ENCODE measurements around the gene CSNK2A2. TPM values are rescaled to one million over a fixed set of nuclear protein-coding genes. Genes with fewer than 3 reads are reported as not detected.

Gene CSNK2A2
- total RNA-seq, 1 donor from 2014 or later, result 87.6 TPM

DNA sequence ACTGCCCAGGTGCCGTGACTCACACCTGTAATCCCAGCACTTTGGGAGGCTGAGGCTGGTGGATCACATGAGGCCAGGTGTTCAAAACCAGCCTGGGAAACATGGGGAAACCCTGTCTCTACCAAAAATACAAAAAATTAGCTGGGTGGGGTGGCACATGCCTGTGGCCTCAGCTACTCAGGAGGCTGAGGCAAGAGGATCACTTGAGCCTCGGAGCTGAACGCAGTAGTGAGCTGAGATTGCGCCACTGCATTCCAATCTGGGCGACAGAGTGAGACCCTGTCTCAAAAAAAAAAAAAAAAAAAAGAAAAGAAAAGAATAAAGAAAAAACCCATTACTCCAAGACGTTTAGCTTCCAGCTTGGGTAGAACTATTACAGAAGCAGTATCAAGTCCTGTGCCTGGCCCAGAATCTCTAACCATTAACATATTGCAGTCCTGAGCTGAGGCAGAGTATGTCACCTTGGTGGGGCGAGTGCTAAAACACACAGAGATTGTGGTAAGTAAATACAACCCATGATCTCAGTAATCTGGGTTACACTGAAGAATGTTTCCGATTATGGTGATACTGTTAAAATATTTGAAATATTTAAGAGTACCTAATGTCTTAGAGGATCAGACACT, 45.5 kb downstream of the CSNK2A2 start:
- DNase-seq, result no peak
- Mint-ChIP-seq H3K27me3 (ENCODE audit: unreplicated experiment) (no peaks in the 10 kb centered on the region), H3K9me3 (ENCODE audit: unreplicated experiment) (peaks cover 4% of the 10 kb centered on the region), H3K36me3 (ENCODE audit: unreplicated experiment) (no peaks in the 10 kb centered on the region), H3K4me1 (ENCODE audit: low read depth, unreplicated experiment) (no peaks in the 10 kb centered on the region), H3K27ac (ENCODE audit: unreplicated experiment) (no peak overlapping the region), H3K4me3 (ENCODE audit: unreplicated experiment) (no peak overlapping the region)
- TF ChIP-seq, protein P1, sequence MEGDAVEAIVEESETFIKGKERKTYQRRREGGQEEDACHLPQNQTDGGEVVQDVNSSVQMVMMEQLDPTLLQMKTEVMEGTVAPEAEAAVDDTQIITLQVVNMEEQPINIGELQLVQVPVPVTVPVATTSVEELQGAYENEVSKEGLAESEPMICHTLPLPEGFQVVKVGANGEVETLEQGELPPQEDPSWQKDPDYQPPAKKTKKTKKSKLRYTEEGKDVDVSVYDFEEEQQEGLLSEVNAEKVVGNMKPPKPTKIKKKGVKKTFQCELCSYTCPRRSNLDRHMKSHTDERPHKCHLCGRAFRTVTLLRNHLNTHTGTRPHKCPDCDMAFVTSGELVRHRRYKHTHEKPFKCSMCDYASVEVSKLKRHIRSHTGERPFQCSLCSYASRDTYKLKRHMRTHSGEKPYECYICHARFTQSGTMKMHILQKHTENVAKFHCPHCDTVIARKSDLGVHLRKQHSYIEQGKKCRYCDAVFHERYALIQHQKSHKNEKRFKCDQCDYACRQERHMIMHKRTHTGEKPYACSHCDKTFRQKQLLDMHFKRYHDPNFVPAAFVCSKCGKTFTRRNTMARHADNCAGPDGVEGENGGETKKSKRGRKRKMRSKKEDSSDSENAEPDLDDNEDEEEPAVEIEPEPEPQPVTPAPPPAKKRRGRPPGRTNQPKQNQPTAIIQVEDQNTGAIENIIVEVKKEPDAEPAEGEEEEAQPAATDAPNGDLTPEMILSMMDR (IDR thresholded peaks at IDR 0.05; ENCODE audit: partially characterized antibody, unreplicated experiment), result no peak

DNA sequence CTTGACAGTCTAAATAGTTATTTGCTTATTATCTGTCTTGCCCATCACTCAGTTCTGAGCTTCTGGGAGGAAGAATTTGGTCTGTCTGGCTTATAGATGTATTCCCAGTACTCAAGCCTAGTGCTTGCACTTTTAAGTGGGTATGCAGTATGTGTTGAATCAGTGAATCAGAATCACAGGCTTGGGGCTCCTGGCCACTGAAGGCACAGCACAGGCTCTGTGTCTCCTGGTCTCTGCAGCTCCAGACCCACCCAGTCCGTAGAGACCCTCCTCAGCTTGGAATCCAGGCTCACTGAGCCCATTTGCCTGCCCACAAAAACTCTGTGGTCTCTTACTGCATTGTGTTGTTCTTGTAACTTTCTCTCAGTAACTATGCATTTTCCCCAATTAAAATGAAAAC, 49.4 kb downstream of the CSNK2A2 start:
- Mint-ChIP-seq H3K36me3 (ENCODE audit: unreplicated experiment) (no peaks in the 10 kb centered on the region), H3K27me3 (ENCODE audit: unreplicated experiment) (no peaks in the 10 kb centered on the region), H3K9me3 (ENCODE audit: unreplicated experiment) (peaks cover 4% of the 10 kb centered on the region), H3K4me3 (ENCODE audit: unreplicated experiment) (no peak overlapping the region), H3K27ac (ENCODE audit: unreplicated experiment) (no peak overlapping the region), H3K4me1 (ENCODE audit: low read depth, unreplicated experiment) (no peaks in the 10 kb centered on the region)
- DNase-seq, result no peak
- TF ChIP-seq, protein P1 (IDR thresholded peaks at IDR 0.05; ENCODE audit: partially characterized antibody, unreplicated experiment), result no peak

DNA sequence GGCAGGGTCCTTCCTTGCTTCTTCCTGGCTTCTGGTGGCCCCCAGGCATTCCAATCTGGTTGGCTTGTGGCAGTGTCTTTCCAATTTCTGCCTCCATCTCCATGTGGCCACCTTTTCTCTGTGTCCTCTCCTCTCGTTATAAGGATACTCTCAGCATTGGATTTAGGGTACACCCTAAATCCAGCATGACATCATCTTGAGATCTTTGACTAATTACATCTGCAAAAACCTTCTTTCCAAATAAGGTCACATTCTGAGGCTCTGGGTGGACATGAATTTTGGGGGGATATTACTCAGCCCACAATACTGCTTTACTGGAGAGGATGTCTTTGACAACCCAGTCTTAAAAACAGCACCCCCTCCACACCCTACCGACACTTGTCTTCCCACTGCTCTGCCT, 49.8 kb downstream of the CSNK2A2 start:
- TF ChIP-seq, protein P1 (IDR thresholded peaks at IDR 0.05; ENCODE audit: partially characterized antibody, unreplicated experiment), result no peak
- DNase-seq, result no peak
- no peak overlapping the region for H3K4me3 Mint-ChIP-seq (ENCODE audit: unreplicated experiment)
- H3K27me3 Mint-ChIP-seq (ENCODE audit: unreplicated experiment), result no peaks in the 10 kb centered on the region
- peaks cover 4% of the 10 kb centered on the region for H3K9me3 Mint-ChIP-seq (ENCODE audit: unreplicated experiment)
- no peaks in the 10 kb centered on the region for H3K36me3 Mint-ChIP-seq (ENCODE audit: unreplicated experiment)
- no peak overlapping the region for H3K27ac Mint-ChIP-seq (ENCODE audit: unreplicated experiment)
- H3K4me1 Mint-ChIP-seq (ENCODE audit: low read depth, unreplicated experiment), result no peaks in the 10 kb centered on the region

DNA sequence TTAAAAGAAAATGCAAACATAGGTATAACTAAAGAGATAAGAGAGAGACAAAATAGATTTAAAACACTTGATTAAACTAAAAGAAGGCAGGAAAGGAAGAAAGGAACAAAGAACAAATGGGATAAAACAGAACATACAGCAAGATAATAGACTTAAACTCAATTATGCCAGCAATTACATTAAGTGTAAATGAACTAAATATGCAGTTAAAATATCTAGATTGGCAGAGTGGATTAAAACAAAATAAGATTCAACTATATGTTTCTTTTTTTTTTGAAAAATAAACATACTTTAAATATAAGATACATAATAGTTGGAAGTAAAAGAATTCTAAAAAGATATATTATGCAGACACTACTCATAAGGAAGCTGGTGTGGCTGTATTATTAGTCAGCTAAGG, 59.1 kb downstream of the CSNK2A2 start:
- H3K27ac Mint-ChIP-seq (ENCODE audit: unreplicated experiment), result no peak overlapping the region
- H3K4me1 Mint-ChIP-seq (ENCODE audit: low read depth, unreplicated experiment), result no peaks in the 10 kb centered on the region
- TF ChIP-seq, protein P1 (IDR thresholded peaks at IDR 0.05; ENCODE audit: partially characterized antibody, unreplicated experiment), result no peak
- peaks cover 11% of the 10 kb centered on the region for H3K36me3 Mint-ChIP-seq (ENCODE audit: unreplicated experiment)
- no peak overlapping the region for H3K4me3 Mint-ChIP-seq (ENCODE audit: unreplicated experiment)
- peaks cover 10% of the 10 kb centered on the region for H3K9me3 Mint-ChIP-seq (ENCODE audit: unreplicated experiment)
- H3K27me3 Mint-ChIP-seq (ENCODE audit: unreplicated experiment), result peaks cover 3% of the 10 kb centered on the region
- DNase-seq, result no peak

DNA sequence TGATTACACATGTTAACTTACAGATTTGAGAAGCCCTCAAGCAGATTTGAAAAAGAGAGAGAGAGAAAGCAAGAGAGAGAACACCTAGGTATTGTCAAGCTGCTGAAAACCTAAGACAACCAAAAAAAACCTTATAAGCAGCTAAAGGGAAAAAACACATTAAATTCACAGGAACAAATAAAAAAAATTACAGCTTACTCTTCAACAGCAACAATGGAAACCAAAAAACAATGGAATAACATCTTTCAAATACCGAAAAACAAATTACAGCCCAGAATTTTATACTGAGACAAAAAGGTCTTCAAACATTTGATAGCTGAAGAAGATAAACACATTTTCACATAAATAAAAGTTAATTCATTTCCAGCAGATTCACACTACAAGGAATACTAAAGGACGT, 60.3 kb downstream of the CSNK2A2 start:
- DNase-seq, result no peak
- Mint-ChIP-seq H3K27ac (ENCODE audit: unreplicated experiment) (no peak overlapping the region), H3K36me3 (ENCODE audit: unreplicated experiment) (peaks cover 11% of the 10 kb centered on the region), H3K4me3 (ENCODE audit: unreplicated experiment) (no peak overlapping the region), H3K9me3 (ENCODE audit: unreplicated experiment) (peaks cover 10% of the 10 kb centered on the region), H3K4me1 (ENCODE audit: low read depth, unreplicated experiment) (no peaks in the 10 kb centered on the region), H3K27me3 (ENCODE audit: unreplicated experiment) (peaks cover 3% of the 10 kb centered on the region)
- TF ChIP-seq, protein P1 (IDR thresholded peaks at IDR 0.05; ENCODE audit: partially characterized antibody, unreplicated experiment), result no peak

Data from glutamatergic neuron (in vitro differentiated cells).